Adrenal gland (tissue), 12 donors: ENCODE data around the gene SRPK2. TPM values are rescaled to one million over a fixed set of nuclear protein-coding genes. Genes with fewer than 3 reads are reported as not detected.

ENCODE experiments used
- DNase-seq, 7 donors: peaks; one replicate each; pipeline ENCODE4 v3.0.0-alpha.2; 2019 to 2020
- H3K27ac ChIP-seq, 5 donors: fragments of 200-600 bp; sonication (generic) in 4 of 5; 1 replicate in 3 of 5; 2 replicates in 2 of 5; pipeline versions ENCODE4 v1.5.1 to v1.8.0; 2016 to 2020; ENCODE audit warnings: mild to moderate bottlenecking in 1 of 5
- H3K27me3 ChIP-seq: fragments of 200-600 bp; 2 replicates; pipeline ENCODE4 v1.8.0; 2021
- H3K36me3 ChIP-seq, 2 donors: fragments of 200-600 bp; replicated peaks in 1 of 2; 1 replicate in 1 of 2; 2 replicates in 1 of 2; pipeline versions ENCODE4 v1.5.1 to v1.8.0; 2018 to 2022
- H3K4me1 ChIP-seq, 2 donors: fragments of 200-600 bp; replicated peaks in 1 of 2; 1 replicate in 1 of 2; 2 replicates in 1 of 2; pipeline versions ENCODE4 v1.5.1 to v1.8.0; 2018 to 2021
- H3K4me3 ChIP-seq, 4 donors: fragments of 200-600 bp; sonication (generic) in 3 of 4; one replicate each; pipeline ENCODE4 v1.5.1; 2016 to 2018
- H3K9me3 ChIP-seq, 3 donors: fragments of 200-600 bp; sonication (generic) in 1 of 3; replicated peaks in 1 of 3; 1 replicate in 2 of 3; 2 replicates in 1 of 3; pipeline versions ENCODE4 v1.5.1 to v1.8.0; 2016 to 2021
- POLR2A ChIP-seq, 2 donors: fragments of 450-650 bp; IDR thresholded peaks; one replicate each; pipeline ENCODE4 v1.6.1; 2017; ENCODE audit warnings: antibody characterized with exemption in 2 of 2, mild to moderate bottlenecking in 2 of 2, moderate library complexity in 1 of 2
- WGBS, 4 donors: extraction: QIAGEN DNeasy Blood & Tissue Kit in 2 of 4; methylation state at CpG; one replicate each; pipeline versions ENCODE4 v1.1.5 to v1.1.7; 2013 to 2017; 5-methylcytosine and 5-hydroxymethylcytosine counted together
- intact Hi-C, 2 donors: fragments of 100-400 bp; cut with DNase I; formaldehyde crosslinking; loops; one replicate each; pipeline versions ENCODE4 v1.14.1 to v1.15.0; 2022 to 2023
- polyA plus RNA-seq, 3 donors: library from polyadenylated mRNA; stranded (reverse); fragments of 200-250 nt in 2 of 3; fragments of 350-450 nt in 1 of 3; fragmentation: Illumina TruSeq in 1 of 3; extraction: RNeasy Lipid Tissue Mini Kit (QIAGEN cat#74804) in 1 of 3; gene quantifications; one replicate each; pipeline ENCODE4 v1.2.3, GENCODE V29; 2013 to 2014
- total RNA-seq, 9 donors: library from RNA; depleted of rRNA in 4 of 9; stranded (reverse); fragments of >200 nt in 4 of 9; fragments of 120-200 nt in 1 of 9; fragmentation: NEBNext Ultra II Directional in 1 of 9; extraction: Animal tissue kit (Norgen Biotek cat#: 25700) in 1 of 9; gene quantifications; one replicate each; pipeline versions ENCODE4 v1.1.0 to v1.2.4, GENCODE V29; 2013 to 2023
- TF ChIP-seq, protein P1 (sequence below), 6 experiments: fragments of 450-650 bp in 4 of 6; fragments of 200-600 bp in 2 of 6; sonication (generic) in 1 of 6; IDR thresholded peaks; 1 replicate in 5 of 6; 2 replicates in 1 of 6; pipeline versions ENCODE4 v1.5.1 to v1.8.0; 2016 to 2021; ENCODE audit warnings: antibody characterized with exemption in 6 of 6, mild to moderate bottlenecking in 2 of 6, moderate library complexity in 1 of 6
- donor health status: healthy with polysubstance abuse.
- donor health status: Bipolar disorder and iron deficiency.
- donor health status: DM: yes; HTN: yes; CAD: no.
- donor health status: DM: no; HTN: no; CAD: no.
- donor health status: DM: no; HTN: no; CAD: no.
- donor health status: DM: yes; HTN: yes; CAD: no.

The SRPK2 gene
- total and polyA plus RNA-seq, 12 donors, result 7.3 to 64.7 (median 36.6) TPM

DNA sequence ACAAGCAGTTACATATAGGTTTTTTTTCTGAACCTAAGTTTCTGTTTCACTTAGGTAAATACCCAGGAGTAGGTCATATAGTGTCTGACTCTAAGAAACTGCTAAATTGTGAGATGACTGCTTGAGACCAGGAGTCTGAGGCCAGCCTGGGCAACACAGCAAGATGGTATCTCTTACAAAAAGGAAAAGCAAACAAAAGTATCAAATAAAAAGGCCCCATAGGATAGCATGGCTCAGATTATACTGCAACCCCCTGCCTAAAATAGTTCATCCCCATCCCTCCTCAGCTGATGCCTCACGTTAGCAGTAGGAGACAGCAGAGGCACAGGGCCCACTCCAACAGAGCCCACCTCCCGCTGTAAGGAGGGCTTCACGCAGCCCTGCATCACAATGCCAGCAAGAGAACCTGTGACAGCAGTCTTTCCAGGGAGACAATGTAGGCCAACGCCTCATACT lies 90.3 kb downstream of the SRPK2 start:
- intact Hi-C loops, result no loop called here
- 85 to 97% (median 94%) methylated on average over 4 of the region's 4 CpGs for WGBS, 4 donors

GRCh38 chr7:105297985-105298384 lies 90.7 kb downstream of the SRPK2 start:
- Histone ChIP-seq H3K4me3 (no peak overlapping the region), H3K27ac (no peak overlapping the region), H3K4me1 (peaks cover 0 to 6% of the 10 kb centered on the region in 2 donors), H3K9me3 (no peaks in the 10 kb centered on the region), H3K36me3 (no peaks in the 10 kb centered on the region), H3K27me3 (no peaks in the 10 kb centered on the region)
- no peak for DNase-seq
- intact Hi-C loops, result no loop called here
- WGBS, 4 donors, result 92 to 100% (median 97%) methylated on average over 2 of the region's 2 CpGs
- TF ChIP-seq POLR2A (IDR thresholded peaks at IDR 0.05), result no peak
- TF ChIP-seq, protein P1, sequence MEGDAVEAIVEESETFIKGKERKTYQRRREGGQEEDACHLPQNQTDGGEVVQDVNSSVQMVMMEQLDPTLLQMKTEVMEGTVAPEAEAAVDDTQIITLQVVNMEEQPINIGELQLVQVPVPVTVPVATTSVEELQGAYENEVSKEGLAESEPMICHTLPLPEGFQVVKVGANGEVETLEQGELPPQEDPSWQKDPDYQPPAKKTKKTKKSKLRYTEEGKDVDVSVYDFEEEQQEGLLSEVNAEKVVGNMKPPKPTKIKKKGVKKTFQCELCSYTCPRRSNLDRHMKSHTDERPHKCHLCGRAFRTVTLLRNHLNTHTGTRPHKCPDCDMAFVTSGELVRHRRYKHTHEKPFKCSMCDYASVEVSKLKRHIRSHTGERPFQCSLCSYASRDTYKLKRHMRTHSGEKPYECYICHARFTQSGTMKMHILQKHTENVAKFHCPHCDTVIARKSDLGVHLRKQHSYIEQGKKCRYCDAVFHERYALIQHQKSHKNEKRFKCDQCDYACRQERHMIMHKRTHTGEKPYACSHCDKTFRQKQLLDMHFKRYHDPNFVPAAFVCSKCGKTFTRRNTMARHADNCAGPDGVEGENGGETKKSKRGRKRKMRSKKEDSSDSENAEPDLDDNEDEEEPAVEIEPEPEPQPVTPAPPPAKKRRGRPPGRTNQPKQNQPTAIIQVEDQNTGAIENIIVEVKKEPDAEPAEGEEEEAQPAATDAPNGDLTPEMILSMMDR (IDR thresholded peaks at IDR 0.05), result no peak

More for the DNA sequence above, 90.3 kb downstream of the SRPK2 start:
- no peak for DNase-seq
- H3K9me3 ChIP-seq, result no peaks in the 10 kb centered on the region
- TF ChIP-seq, protein P1 (IDR thresholded peaks at IDR 0.05), result no peak
- TF ChIP-seq POLR2A (IDR thresholded peaks at IDR 0.05), result no peak
- peaks cover 0 to 6% of the 10 kb centered on the region in 2 donors for H3K4me1 ChIP-seq
- no peaks in the 10 kb centered on the region for H3K36me3 ChIP-seq
- H3K4me3 ChIP-seq, result no peak overlapping the region
- H3K27ac ChIP-seq, result no peak overlapping the region
- no peaks in the 10 kb centered on the region for H3K27me3 ChIP-seq

GRCh38 chr7:105297309-105297708 lies 91.4 kb downstream of the SRPK2 start:
- DNase-seq, result no peak
- intact Hi-C loops, result no loop called here
- TF ChIP-seq POLR2A (IDR thresholded peaks at IDR 0.05), result no peak
- TF ChIP-seq, protein P1 (IDR thresholded peaks at IDR 0.05), result no peak
- no peaks in the 10 kb centered on the region for H3K36me3 ChIP-seq
- 93 to 95% (median 94%) methylated on average over 5 of the region's 5 CpGs for WGBS, 4 donors
- H3K4me3 ChIP-seq, result no peak overlapping the region
- H3K27ac ChIP-seq, result no peak overlapping the region
- H3K4me1 ChIP-seq, result peaks cover 0 to 6% of the 10 kb centered on the region in 2 donors
- no peaks in the 10 kb centered on the region for H3K27me3 ChIP-seq
- no peaks in the 10 kb centered on the region for H3K9me3 ChIP-seq

GRCh38 chr7:105296491-105296890 lies 92.2 kb downstream of the SRPK2 start:
- H3K4me3 ChIP-seq, result no peak overlapping the region
- no peaks in the 10 kb centered on the region for H3K36me3 ChIP-seq
- H3K27me3 ChIP-seq, result no peaks in the 10 kb centered on the region
- DNase-seq, result no peak
- H3K4me1 ChIP-seq, result peaks cover 0 to 6% of the 10 kb centered on the region in 2 donors
- TF ChIP-seq, protein P1 (IDR thresholded peaks at IDR 0.05), result no peak
- no peak for TF ChIP-seq POLR2A (IDR thresholded peaks at IDR 0.05)
- no peaks in the 10 kb centered on the region for H3K9me3 ChIP-seq
- H3K27ac ChIP-seq, result no peak overlapping the region
- intact Hi-C loops, result no loop called here
